ENCODE measurements around the gene WDR17. TPM values are rescaled to one million over a fixed set of nuclear protein-coding genes. Genes with fewer than 3 reads are reported as not detected.

The WDR17 gene
- total and polyA plus RNA-seq, 4 experiments from 2014 or later, result 0.20 to 0.42 (median 0.26) TPM; not detected in 1

DNA sequence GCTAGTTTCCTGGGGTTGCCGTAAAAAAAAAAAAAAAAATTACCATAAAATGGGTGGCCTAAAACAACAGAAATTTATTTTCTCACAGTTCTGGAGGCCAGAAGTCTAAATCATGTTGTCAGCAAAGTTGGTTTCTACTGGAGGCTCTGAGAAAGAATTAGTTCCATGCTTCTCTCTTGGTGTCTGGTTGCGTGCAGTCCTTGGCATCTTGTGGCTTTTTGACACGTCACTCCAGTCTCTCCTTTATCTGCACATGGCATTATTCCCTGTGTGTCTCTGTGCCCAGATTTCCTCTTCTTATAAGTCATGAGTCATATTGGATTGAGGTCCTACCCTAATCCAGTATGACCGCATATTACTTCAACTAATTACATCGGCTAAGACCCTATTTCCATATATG lies 91.0 kb downstream of the WDR17 start:
- intact Hi-C loops (cut with micrococcal nuclease), result no loop called here
- Histone ChIP-seq H3K4me1 (ENCODE audit: insufficient read depth, low read length) (no peaks in the 10 kb centered on the region), H3K4me3 (ENCODE audit: low read length in 2 of 2) (no peak overlapping the region), H3K9me3 (ENCODE audit: control insufficient read depth in 1 of 2, low read length in 2 of 2) (no peaks in the 10 kb centered on the region), H3K27ac (ENCODE audit: low read depth, low read length) (no peak overlapping the region), H3K27me3 (ENCODE audit: insufficient read depth, low read length) (no peaks in the 10 kb centered on the region), H3K36me3 (ENCODE audit: insufficient read depth, low read length) (no peaks in the 10 kb centered on the region)
- Mint-ChIP-seq H3K4me3 (no peak overlapping the region), H3K36me3 (no peaks in the 10 kb centered on the region), H3K4me1 (no peaks in the 10 kb centered on the region), H3K27ac (no peak overlapping the region), H3K9me3 (no peaks in the 10 kb centered on the region), H3K27me3 (peaks cover 0 to 3% of the 10 kb centered on the region in 2 donors)
- ChIA-PET POLR2A (ENCODE audit: partially characterized antibody) (no interaction called here), CTCF (ENCODE audit: partially characterized antibody) (no interaction called here)
- no peak for DNase-seq

DNA sequence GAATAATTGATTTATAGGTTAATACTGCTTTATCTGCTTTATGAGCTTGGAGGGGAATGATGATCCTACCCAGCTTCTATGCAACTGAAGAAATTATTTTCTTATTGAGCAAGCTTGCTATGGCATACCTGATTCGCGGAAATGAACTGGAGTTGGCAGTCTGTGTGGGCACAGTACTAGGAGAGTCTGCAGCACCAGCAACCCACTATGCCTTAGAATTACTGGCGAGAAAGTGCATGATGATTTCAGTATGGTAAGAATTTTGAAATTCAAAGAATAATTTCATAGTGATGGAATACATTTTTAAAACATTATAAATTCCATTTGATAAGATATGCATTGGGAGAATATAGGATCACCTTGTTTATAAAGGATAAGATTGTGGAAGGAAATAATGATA lies 97.4 kb downstream of the WDR17 start:
- intact Hi-C loops (cut with micrococcal nuclease), result no loop called here
- H3K27me3 ChIP-seq (ENCODE audit: insufficient read depth, low read length), result no peaks in the 10 kb centered on the region
- Mint-ChIP-seq H3K27me3 (peaks cover 0 to 6% of the 10 kb centered on the region in 2 donors), H3K4me1 (no peaks in the 10 kb centered on the region), H3K9me3 (no peaks in the 10 kb centered on the region), H3K27ac (no peak overlapping the region), H3K36me3 (no peaks in the 10 kb centered on the region), H3K4me3 (no peak overlapping the region)
- ChIA-PET CTCF (ENCODE audit: partially characterized antibody) (interaction anchor here (0.6 kb wide), 1 partner anchor 178 kb away, joined by 3 read pairs; no protein-coding TSS in a partner anchor), POLR2A (ENCODE audit: partially characterized antibody) (no interaction called here)
- no peaks in the 10 kb centered on the region for H3K9me3 ChIP-seq (ENCODE audit: control insufficient read depth in 1 of 2, low read length in 2 of 2)
- DNase-seq, result no peak
- H3K4me1 ChIP-seq (ENCODE audit: insufficient read depth, low read length), result no peaks in the 10 kb centered on the region
- no peak overlapping the region for H3K27ac ChIP-seq (ENCODE audit: low read depth, low read length)
- H3K36me3 ChIP-seq (ENCODE audit: insufficient read depth, low read length), result no peaks in the 10 kb centered on the region
- no peak overlapping the region for H3K4me3 ChIP-seq (ENCODE audit: low read length in 2 of 2)

DNA sequence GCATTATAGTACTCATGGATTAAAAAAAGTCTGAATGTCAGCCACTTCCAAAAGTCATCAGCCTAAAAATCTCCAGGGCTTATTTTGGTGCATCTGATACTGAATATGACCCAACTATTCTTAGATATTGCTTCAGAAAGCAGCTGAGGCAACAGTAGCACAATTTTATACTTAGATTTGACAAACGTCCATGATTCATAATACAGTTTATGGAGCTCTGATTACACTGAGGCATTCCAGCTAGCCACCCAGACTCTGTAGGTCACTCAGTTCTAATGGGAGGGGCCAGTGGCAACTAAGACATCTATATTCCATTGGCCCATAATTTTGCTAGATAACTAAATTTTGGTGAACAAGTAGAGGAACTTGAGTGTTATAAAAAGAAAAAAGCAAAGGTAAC lies 119.4 kb downstream of the WDR17 start:
- Histone ChIP-seq H3K27me3 (ENCODE audit: insufficient read depth, low read length) (peaks cover 3% of the 10 kb centered on the region), H3K4me3 (ENCODE audit: low read length in 2 of 2) (no peak overlapping the region), H3K27ac (ENCODE audit: low read depth, low read length) (no peak overlapping the region), H3K9me3 (ENCODE audit: control insufficient read depth in 1 of 2, low read length in 2 of 2) (no peaks in the 10 kb centered on the region), H3K4me1 (ENCODE audit: insufficient read depth, low read length) (no peaks in the 10 kb centered on the region), H3K36me3 (ENCODE audit: insufficient read depth, low read length) (no peaks in the 10 kb centered on the region)
- intact Hi-C loops (cut with micrococcal nuclease), result no loop called here
- Mint-ChIP-seq H3K9me3 (no peaks in the 10 kb centered on the region), H3K27me3 (peaks cover 17 to 31% of the 10 kb centered on the region in 2 donors), H3K27ac (no peak overlapping the region), H3K36me3 (no peaks in the 10 kb centered on the region), H3K4me3 (no peak overlapping the region), H3K4me1 (no peaks in the 10 kb centered on the region)
- CTCF ChIA-PET (ENCODE audit: partially characterized antibody), result interaction anchor here (0.6 kb wide), 1 partner anchor 17 kb away, joined by 3 read pairs; no protein-coding TSS in a partner anchor
- no peak for DNase-seq
- POLR2A ChIA-PET (ENCODE audit: partially characterized antibody), result no interaction called here

DNA sequence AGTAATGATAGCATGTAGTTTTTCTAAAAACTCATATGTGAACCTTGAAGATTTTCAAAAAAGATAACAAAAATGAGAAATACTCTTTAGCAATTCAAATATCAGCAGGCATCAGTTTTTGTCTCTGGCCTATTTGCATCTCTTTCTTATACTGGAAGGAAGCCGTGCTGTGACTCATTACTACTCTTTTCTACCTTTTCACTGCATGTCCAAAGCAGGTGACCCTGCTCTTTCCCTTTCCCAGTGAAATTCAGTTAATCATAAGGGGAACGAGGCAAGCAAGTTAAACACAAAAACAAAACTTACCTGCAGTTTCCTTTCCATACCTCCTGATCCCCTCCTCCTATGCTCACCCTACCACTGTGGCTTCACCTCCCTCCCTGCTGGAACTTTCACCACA lies 120.4 kb downstream of the WDR17 start:
- POLR2A ChIA-PET (ENCODE audit: partially characterized antibody), result no interaction called here
- H3K4me1 ChIP-seq (ENCODE audit: insufficient read depth, low read length), result no peaks in the 10 kb centered on the region

DNA sequence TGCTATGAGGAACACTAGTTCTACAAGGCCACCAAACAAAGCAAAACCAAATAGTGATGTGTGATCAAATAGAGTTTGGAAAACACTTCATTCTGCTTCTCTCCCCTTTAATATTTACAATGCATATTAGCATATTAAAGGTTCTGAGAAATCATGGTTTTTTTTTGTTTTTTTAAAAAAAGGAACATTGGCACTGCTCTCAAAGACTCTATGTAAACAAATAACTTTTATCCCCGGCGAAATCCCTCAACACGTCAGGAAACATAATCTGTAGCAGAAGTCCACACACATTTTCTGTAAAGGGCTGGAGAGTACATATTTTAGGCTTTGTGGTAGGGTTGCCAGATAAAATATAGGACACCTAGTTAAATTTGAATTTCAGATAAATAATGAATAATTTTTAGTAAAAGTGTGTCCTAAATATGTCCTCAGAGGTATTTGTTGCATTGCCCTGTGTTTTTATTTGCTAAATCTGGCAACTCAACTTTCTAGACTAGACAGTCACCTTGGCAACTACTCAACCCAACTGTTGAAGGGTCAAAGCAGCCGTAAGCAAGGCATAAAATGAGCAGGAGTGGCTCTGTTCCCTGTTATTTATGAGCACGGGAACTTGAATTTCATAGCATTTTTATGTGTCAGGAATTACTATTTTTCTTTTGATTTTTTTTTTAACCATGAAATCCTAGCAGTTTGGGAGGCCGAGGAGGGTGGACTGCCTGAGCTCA lies 121.2 kb downstream of the WDR17 start:
- Mint-ChIP-seq H3K4me3 (no peak overlapping the region), H3K4me1 (no peaks in the 10 kb centered on the region), H3K9me3 (no peaks in the 10 kb centered on the region), H3K27me3 (peaks cover 20 to 37% of the 10 kb centered on the region in 2 donors), H3K27ac (no peak overlapping the region), H3K36me3 (no peaks in the 10 kb centered on the region)
- CTCF ChIA-PET (ENCODE audit: partially characterized antibody), result no interaction called here
- intact Hi-C loops (cut with micrococcal nuclease), result no loop called here
- Histone ChIP-seq H3K4me3 (ENCODE audit: low read length in 2 of 2) (no peak overlapping the region), H3K9me3 (ENCODE audit: control insufficient read depth in 1 of 2, low read length in 2 of 2) (no peaks in the 10 kb centered on the region), H3K36me3 (ENCODE audit: insufficient read depth, low read length) (no peaks in the 10 kb centered on the region), H3K27ac (ENCODE audit: low read depth, low read length) (no peak overlapping the region), H3K27me3 (ENCODE audit: insufficient read depth, low read length) (peaks cover 3% of the 10 kb centered on the region), H3K4me1 (ENCODE audit: insufficient read depth, low read length) (no peaks in the 10 kb centered on the region)
- POLR2A ChIA-PET (ENCODE audit: partially characterized antibody), result no interaction called here
- DNase-seq, result no peak

More for the DNA sequence above, 120.4 kb downstream of the WDR17 start:
- Histone ChIP-seq H3K9me3 (ENCODE audit: control insufficient read depth in 1 of 2, low read length in 2 of 2) (no peaks in the 10 kb centered on the region), H3K27me3 (ENCODE audit: insufficient read depth, low read length) (peaks cover 3% of the 10 kb centered on the region), H3K27ac (ENCODE audit: low read depth, low read length) (no peak overlapping the region), H3K36me3 (ENCODE audit: insufficient read depth, low read length) (no peaks in the 10 kb centered on the region), H3K4me3 (ENCODE audit: low read length in 2 of 2) (no peak overlapping the region)
- H3K36me3 Mint-ChIP-seq, result no peaks in the 10 kb centered on the region
- intact Hi-C loops (cut with micrococcal nuclease), result no loop called here
- H3K4me1 Mint-ChIP-seq, result no peaks in the 10 kb centered on the region
- H3K27me3 Mint-ChIP-seq, result peaks cover 17 to 37% of the 10 kb centered on the region in 2 donors
- H3K4me3 Mint-ChIP-seq, result no peak overlapping the region
- CTCF ChIA-PET (ENCODE audit: partially characterized antibody), result no interaction called here
- no peak for DNase-seq
- H3K9me3 Mint-ChIP-seq, result no peaks in the 10 kb centered on the region
- no peak overlapping the region for H3K27ac Mint-ChIP-seq

DNA sequence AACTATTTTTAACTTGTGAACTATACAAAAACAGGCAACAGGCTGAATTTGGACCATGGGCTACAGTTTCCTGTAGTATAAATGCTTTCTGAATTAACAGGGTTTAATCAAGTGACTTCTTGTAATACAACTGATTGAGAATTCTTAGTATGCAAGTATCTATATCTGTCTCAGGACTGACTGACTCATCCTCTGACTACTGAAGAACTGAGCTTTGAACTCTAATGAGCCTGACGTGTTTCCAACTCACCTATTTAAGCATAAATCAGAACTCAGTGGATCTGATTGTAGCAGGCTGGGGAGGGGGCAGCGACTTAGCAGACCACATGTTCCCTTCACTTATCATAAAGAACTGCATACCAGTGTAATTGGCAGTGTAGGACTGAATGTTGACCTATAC lies 122.0 kb downstream of the WDR17 start:
- H3K9me3 ChIP-seq (ENCODE audit: control insufficient read depth in 1 of 2, low read length in 2 of 2), result no peaks in the 10 kb centered on the region
- no peaks in the 10 kb centered on the region for H3K36me3 ChIP-seq (ENCODE audit: insufficient read depth, low read length)
- H3K27me3 ChIP-seq (ENCODE audit: insufficient read depth, low read length), result peaks cover 3% of the 10 kb centered on the region
- no peak overlapping the region for H3K27ac ChIP-seq (ENCODE audit: low read depth, low read length)
- Mint-ChIP-seq H3K4me1 (no peaks in the 10 kb centered on the region), H3K9me3 (no peaks in the 10 kb centered on the region), H3K27ac (no peak overlapping the region), H3K27me3 (peaks cover 24 to 45% of the 10 kb centered on the region in 2 donors), H3K36me3 (no peaks in the 10 kb centered on the region), H3K4me3 (no peak overlapping the region)
- ChIA-PET POLR2A (ENCODE audit: partially characterized antibody) (no interaction called here), CTCF (ENCODE audit: partially characterized antibody) (no interaction called here)
- H3K4me3 ChIP-seq (ENCODE audit: low read length in 2 of 2), result no peak overlapping the region
- no peaks in the 10 kb centered on the region for H3K4me1 ChIP-seq (ENCODE audit: insufficient read depth, low read length)
- intact Hi-C loops (cut with micrococcal nuclease), result no loop called here
- no peak for DNase-seq

DNA sequence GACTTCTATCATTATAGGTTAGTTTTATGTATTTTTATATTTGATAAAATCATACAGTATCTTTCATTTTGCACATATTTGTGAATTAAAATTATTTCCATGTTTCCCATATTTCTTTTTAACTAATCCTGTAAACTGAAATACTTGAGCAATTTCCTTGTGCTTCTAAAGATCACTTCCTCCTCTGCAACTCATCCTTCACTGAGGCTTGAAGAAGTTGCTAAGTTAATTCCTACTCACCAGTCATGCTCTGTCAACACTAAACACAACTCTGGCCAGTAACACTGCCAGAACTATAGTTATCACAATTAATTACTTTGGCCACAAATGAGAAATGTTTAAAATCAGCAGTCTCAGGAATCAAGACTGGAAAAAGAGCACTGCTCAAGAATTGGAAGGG lies 123.0 kb downstream of the WDR17 start:
- H3K4me1 ChIP-seq (ENCODE audit: insufficient read depth, low read length), result no peaks in the 10 kb centered on the region
- H3K4me3 Mint-ChIP-seq, result no peak overlapping the region
- no peak overlapping the region for H3K27ac ChIP-seq (ENCODE audit: low read depth, low read length)
- ChIA-PET POLR2A (ENCODE audit: partially characterized antibody) (no interaction called here), CTCF (ENCODE audit: partially characterized antibody) (no interaction called here)
- H3K36me3 Mint-ChIP-seq, result no peaks in the 10 kb centered on the region
- H3K27ac Mint-ChIP-seq, result no peak overlapping the region
- H3K27me3 ChIP-seq (ENCODE audit: insufficient read depth, low read length), result peaks cover 5% of the 10 kb centered on the region
- no peak for DNase-seq
- H3K9me3 Mint-ChIP-seq, result no peaks in the 10 kb centered on the region
- no peaks in the 10 kb centered on the region for H3K36me3 ChIP-seq (ENCODE audit: insufficient read depth, low read length)
- H3K4me3 ChIP-seq (ENCODE audit: low read length in 2 of 2), result no peak overlapping the region
- no peaks in the 10 kb centered on the region for H3K4me1 Mint-ChIP-seq
- intact Hi-C loops (cut with micrococcal nuclease), result no loop called here
- H3K27me3 Mint-ChIP-seq, result peaks cover 27 to 45% of the 10 kb centered on the region in 2 donors
- H3K9me3 ChIP-seq (ENCODE audit: control insufficient read depth in 1 of 2, low read length in 2 of 2), result no peaks in the 10 kb centered on the region

Data from CD4-positive, alpha-beta memory T cell (primary cell).